CD4-positive, alpha-beta T cell treated with Interleukin-4 for 4 hours (primary cell): Measurements from ENCODE around the gene PPIF.

ENCODE experiments used
- DNase-seq: peaks from one replicate; pipeline ENCODE4 v3.0.0-alpha.2; 2020

The PPIF gene

DNA sequence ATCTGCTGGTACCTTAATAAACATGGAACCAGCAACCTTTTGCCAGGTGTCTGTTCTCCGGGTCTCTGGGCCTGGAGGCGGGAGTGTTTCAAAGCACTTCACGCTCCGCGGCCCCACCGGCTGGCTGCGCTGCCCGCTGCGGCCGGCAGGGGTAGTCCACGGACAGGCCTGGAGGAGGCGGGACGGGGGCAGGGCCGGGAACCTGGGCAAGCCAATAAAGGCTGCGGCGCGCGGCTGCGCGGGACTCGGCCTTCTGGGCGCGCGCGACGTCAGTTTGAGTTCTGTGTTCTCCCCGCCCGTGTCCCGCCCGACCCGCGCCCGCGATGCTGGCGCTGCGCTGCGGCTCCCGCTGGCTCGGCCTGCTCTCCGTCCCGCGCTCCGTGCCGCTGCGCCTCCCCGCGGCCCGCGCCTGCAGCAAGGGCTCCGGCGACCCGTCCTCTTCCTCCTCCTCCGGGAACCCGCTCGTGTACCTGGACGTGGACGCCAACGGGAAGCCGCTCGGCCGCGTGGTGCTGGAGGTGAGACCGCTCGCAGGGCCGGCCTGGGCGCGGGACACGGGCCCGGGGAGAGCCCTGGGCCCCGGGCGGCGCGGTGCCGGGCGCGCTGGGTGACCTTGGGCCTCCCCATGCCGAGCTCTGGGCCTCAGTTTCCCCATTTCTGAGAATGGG lies at the start of gene PPIF:
Gene PPIF (plus strand): TSS at position 244 of the 668 bp plus-strand sequence. CDS start 80 bp downstream, at position 324.
- DNase-seq, result peak; percentile 91

DNA sequence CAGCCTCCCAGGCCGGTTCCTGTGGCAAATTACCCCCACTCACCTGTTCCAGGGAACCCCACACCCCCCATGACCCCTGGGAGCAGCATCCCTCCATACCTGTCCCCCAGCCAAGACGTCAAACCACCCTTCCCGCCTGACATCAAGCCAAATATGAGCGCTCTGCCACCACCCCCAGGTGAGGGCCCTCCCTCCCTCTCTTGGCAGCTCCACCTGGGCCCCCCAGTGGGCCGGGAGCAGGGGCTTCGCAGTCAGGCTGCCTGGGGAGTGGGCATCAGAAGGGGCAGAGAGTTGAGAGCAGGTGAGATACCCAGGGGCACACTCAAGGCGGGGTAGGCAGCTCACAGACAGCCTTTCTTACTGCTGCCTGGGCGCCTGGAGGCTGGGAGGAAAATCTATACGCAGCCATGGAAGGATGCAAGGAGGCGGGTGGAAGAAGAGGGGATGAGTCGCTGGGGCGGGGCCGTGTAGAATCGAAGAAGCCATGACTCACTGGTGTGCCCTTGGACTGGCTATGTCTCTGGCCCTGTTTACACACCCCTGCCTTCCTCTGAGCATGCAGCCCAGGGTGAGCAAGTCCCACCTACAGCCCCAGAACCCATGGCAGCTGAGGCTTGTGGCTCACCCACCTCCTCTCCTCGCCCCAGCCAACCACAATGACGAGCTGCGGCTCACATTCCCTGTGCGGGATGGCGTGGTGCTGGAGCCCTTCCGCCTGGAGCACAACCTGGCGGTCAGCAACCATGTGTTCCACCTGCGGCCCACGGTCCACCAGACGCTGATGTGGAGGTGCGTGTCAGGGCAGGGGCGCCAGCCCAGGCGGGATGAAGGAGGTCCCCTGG lies 48.6 kb upstream of the PPIF start:
- peak; percentile 52 for DNase-seq

DNA sequence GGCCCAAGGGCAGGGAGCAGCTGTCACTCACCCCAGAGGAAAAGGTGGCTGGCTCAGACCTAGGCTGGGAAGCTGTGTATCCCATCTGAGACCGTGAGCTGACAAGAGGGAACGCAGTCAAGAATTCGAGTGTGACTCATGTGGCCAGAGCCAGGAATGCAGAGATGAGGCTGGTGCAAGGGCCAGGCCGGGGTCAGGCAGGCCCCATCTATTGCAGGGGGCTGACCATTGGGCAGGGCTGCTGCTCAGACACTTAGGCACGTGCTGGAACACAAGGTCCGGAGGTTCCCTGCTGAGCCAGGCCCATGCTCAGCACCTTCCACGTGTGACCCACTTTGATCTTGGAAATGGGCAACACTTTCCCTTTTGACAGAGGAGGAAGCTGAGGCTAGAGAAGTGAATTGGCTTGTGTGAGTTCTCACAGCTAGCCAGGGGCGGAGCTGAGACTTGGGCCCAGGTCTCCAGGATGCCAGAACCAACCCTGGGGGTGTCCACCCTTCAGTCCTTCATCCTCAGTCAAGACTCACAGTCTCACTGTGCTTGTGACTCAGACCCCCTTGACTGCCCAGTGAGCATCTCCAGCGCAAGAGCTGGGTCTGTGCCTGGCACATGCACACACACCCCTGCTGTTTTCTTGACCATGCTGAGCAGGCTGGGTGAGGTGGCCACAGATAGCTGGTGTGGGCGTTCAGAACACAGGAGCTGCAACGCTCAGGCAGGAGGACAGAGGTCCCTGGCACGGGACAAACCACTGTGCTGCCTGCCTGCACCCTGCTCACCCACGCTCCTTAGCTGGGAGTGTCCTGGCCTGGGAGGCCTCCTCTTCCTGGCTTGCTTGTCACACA lies 47.6 kb upstream of the PPIF start:
- no peak for DNase-seq

DNA sequence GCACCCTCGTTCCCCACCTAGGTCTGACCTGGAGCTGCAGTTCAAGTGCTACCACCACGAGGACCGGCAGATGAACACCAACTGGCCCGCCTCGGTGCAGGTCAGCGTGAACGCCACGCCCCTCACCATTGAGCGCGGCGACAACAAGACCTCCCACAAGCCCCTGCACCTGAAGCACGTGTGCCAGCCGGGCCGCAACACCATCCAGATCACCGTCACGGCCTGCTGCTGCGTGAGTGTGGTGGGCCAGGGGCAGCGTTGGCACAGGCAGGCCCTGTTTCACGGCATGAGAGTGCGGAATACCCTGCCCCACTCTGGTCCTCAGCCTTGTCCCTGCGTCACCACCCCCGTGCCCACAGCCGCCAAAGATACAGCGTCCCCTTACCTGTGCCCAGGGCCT lies 46.6 kb upstream of the PPIF start:
- DNase-seq, result no peak

DNA sequence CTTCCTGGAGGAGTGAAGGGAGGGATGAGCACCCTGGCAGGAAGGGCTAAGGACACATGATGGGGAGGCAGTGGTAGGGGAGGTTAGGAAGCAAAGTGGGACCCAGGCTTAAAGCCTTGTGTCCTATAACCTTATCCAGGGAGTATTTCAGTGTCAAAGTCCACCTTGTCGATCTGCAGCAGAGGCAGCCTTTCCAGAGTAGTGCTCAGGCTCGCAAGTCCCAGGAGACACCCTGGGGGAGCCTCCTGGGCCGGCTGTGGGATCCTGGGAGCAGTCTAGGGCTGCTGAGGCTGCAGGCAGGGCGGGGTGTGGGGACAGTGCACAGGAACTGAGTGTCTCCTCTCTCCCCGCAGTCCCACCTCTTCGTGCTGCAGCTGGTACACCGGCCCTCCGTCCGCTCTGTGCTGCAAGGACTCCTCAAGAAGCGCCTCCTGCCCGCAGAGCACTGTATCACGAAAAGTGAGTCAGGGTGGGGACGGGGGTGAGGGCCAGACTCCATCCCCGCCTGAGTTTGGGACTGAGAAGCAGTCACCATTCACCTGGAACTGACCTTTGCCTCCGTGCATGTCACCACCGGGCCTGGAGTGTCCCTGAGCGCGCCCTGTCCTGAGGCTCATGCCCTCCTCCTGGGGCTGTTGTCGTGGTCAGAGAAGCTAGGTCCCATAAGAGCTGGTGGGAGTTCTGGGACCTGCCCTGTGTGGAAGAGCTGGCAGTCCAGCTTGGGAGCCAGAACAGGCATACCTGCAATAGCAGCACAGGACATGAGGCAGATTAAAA lies 45.3 kb upstream of the PPIF start:
- no peak for DNase-seq

DNA sequence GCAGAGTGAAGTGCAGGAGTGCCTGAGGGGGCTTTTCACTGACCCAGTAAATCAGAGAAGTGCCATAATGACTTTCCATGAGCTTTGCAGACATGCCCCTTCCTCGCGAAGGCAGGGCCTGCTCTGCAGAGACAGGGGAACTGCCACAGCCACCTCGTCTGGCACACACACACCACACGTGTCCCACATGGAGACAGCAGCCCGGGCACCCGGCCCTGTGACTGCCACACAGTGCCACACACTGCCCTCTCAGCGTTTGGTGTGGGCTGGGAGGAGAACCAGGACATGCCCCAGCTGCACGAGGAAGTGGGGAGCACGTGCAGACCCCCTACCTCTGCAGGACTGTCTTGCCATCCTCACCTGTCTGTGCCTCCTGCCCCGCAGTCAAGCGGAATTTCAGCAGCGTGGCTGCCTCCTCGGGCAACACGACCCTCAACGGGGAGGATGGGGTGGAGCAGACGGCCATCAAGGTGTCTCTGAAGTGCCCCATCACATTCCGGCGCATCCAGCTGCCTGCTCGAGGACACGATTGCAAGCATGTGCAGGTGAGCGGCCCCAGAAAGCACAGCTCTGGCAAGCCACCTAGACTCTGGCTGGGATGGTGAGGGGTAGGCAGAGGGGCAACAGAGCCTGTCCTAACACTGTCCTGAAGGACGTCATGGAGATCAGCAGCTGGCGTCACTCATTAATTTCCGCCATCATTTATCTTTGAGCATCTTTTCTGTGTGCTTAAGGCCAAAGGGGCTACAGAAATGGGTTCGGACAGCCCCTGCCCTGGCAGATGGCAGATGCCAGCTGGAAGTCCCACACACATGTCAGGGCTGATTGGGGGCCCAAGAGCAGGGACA lies 43.4 kb upstream of the PPIF start:
- no peak for DNase-seq

DNA sequence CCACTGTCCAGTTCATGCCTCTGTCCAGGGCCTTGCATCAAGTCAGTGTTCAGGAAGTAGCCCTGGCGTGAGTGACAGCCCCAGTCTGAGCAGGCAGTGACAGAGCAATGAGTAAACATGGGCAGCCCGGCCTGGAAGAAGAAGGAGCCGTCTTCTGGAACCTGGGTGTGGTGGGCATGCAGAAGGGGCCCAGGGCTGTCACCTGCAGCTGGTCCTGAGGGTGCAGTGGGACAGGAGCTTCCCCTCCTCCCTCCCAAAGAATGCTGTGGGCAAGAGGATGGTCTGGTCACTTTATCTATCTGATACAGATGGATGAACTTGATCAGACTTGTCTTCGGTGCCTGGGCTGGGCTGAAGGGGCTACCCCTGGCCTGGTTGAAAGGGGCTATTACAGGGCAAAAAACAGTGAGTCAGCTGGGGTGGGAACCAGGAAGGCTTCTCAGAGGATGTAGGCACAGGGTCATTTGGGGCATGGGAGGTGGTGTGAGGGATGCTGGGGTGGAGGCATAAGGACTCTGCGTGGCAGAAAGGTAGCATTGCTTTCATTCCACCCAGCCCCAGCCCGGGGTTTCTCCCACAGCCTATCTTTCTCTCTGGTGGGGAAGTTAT lies 42.7 kb upstream of the PPIF start:
- DNase-seq, result no peak

DNA sequence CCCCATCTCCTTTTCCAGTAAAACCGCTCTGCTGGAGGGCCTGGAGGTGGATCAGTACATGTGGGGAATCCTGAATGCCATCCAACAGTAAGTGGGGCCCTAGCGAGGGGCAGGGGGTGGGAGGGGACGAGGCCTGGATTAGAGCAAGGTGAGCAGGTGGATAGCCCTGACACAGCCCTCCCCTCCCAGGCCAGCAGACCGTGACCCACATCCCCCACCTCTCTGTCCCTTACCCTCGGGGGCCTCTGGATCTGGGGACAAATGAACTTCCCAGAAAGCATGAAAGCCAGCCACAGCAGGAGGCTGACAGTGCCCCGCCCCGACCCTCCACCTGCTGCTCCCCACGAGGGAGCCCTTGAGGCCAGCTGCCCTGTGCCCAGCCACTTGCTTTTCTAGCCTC lies 41.8 kb upstream of the PPIF start:
- no peak for DNase-seq

DNA sequence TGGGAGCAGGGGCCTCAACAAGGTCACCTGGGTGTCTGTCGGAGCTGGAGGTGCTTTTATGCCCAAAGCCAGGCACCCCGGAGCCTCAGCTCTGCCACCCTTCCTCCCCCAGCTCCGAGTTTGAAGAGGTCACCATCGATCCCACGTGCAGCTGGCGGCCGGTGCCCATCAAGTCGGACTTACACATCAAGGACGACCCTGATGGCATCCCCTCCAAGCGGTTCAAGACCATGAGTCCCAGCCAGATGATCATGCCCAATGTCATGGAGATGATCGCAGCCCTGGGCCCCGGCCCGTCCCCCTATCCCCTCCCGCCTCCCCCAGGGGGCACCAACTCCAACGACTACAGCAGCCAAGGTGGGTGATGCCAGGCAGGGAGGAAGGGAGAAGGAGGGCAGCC lies 41.3 kb upstream of the PPIF start:
- DNase-seq, result no peak

DNA sequence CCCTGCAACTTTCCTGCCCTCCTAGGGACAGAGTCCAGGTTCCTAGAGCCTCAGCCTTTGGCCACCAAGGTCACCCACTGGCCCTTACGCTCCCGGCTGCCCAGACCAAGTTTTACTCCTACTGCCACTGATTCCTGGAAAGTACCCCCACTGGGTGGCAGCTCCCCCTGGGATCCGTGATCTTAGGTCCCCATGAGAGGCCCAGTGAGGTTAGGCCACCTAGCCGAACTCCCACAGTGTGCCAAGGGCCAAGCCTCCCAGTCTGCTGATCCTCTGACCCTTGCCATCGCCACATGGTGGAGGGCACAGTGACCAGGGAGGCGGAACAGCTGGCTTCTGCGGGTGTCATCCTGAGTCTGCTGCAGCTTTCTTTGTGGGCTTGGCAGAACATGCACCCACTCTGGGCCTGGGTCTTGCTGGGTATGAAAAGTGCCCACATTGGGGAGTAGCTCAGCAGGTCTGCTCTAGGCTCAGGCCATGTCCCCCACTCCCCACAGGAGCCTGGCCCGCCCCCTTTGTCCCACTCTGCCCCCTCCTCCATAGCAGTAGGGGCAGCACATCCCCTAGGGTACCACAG lies 40.5 kb upstream of the PPIF start:
- no peak for DNase-seq

DNA sequence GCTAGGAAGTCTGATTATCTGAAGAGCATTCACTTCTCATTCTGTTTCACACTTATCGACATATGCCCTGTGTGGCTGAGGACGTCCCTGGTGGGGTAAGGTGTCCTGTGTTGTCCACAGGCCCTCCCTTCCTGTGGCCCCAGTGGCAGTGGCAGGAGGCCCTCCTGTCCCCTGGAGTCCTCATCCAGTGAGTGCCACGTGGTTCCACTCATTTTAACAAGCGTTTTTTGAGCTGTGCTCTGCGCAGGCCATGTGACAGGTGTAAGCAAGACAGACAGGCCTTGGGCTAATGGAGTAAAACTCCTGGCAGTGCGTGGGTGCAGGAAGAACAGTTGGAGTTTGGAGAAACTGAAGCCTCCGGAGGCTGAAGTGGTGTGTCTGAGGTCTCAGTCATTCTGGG lies 39.3 kb upstream of the PPIF start:
- DNase-seq, result no peak

DNA sequence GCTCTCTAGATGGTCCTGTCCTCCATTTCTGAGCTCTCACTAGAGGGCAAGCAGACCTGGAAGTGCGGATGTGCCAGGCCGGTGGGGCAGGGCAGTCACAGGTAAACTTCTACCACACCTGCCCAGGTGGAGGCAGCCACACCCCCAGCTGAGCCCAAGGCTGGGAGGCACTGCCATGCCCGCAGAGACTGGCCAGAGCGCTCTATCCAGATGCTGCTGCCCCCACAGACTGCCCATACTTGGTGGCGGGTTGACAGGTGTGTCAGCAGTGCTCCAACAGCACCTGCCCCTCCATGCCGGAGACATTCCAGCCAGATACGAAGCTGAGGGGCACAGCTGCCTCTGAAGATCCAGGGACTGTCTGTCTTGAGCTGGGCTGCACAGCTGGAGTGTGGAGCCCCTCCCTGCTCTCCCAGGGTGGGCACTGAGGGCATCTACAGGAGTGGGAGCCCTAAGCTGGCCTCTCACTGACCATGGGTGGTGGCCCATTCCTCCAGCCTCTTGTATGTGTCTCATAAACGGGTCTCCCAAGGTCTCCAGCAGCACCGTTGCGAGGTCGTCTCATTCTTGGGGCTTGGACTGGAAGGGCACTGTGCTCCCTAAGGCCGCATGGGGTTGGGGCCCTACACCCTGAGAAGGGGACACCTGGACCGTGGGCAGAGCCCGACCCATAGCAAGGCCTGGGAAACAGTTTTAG lies 38.2 kb upstream of the PPIF start:
- no peak for DNase-seq

DNA sequence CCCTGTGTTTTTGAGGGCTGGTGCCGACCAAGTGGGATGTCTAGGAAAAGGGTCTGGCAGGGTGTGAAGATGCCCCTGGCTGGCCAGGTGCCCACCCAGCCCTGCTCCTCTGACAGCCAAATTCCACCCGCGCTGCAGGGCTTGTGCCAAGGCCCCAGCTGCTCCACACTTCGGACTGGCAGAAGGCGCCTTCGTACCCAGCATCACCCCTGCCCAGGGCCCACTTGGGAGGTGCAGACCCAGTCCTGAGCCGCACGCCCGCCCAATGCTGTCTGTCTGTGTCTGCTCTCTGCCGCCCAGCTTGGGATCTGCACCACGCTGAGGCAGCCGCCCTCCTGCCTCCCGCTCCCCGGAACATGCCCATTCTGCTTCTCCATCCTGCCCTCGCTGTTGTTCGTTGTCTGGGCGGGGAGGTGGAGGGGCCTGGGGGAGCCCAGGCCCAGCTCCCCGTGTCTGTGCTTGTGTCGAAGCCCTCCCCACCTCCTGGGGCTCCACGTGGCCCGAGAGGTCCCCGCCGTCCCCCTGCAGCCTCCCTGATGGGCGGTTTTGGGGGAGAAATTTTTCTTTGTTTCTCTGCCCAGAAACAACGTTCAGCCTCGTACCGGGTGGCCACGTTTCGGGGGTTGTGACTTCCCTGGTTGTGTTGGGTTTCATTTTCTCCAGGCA lies 36.9 kb upstream of the PPIF start:
- no peak for DNase-seq

DNA sequence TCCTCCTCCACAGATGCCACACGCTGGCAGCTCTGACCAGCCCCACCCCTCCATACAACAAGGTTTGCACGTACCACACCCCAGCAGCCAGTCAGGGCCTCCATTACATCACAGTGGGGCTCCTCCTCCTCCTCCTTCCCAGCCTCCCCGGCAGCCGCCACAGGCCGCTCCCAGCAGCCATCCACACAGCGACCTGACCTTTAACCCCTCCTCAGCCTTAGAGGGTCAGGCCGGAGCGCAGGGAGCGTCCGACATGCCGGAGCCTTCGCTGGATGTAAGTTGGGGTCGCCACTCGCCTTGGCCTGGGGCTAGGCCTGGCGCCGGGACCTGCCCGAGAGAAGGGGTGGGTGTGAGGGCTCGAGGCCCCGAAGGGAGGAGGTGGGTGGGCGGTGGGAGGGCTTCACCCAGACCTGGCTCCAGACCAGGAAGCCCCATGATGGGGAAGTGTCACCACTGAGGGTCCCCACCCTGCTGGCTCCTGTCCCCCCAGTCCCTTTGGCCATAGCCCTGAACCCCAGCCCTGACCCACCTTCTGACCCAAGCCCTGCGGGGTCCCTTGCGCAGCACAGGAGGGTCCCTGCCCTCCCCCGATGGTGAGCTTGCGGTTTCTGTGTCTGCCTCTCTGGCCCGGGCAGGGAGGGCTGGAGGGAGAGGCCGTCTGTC lies 36.2 kb upstream of the PPIF start:
- DNase-seq, result no peak

DNA sequence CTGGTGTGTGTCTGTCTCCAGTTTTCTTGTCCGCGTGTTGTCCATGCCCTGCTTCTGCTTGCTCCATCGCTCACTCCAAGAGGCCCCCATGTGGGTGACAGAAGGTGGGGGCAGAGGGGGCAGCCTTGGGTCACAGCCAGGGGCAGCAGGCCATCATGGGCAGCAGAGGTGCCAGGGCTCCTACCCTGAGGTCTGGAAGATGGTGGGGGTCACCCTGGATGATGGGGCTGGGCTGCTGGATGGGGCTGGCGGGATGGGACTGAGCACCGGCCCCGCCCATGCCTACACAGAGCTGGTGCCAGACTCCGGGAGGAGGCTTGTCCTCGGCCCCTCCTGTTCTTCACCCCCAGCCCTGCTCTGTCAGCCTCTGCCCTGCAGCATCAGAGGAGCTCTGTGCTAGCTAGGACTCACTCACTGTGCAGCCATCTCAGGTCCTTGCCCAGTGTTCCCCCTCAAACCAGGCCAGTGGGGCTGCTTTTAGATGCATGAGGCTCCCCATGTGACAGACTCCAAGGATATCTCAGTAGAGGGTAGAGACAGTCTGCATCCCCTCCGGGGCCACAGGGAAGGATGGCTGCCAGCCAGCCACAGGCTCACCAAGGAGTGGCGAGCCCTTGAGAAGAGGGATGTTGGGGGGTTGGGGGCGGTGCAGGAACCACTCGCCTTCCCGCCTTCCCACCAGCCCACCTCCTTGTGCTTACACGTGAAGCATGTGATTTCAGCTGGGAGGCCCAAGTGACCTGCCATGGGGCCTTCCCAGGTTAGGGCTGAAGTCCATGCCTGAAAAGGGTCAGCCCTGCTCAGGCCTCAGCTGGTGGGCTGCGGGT lies 35.5 kb upstream of the PPIF start:
- DNase-seq, result no peak

DNA sequence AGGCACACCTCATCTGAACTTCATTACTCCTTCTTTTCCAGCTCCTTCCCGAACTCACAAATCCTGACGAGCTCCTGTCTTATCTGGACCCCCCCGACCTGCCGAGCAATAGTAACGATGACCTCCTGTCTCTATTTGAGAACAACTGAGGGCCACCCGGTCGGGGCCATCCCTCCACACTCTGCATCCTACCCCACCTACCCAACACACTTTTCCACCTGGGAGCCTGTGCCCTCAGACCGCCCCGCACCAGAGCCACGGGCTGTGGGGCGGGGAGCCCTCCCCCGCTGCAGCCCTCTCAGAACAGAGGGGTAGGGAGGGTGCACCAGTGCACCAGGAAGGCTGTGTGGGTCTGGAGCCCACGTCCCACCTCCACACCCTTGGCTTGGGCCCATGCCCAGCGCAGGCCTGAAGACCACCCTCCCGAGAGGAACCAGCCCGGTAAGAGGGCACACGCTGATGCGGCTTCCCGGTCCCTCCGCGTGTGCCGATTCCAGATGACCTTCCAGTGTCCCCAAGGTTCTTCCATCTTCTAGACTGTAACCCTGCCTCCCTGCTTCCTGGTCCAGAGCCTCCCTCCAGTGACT lies 34.6 kb upstream of the PPIF start:
- no peak for DNase-seq

DNA sequence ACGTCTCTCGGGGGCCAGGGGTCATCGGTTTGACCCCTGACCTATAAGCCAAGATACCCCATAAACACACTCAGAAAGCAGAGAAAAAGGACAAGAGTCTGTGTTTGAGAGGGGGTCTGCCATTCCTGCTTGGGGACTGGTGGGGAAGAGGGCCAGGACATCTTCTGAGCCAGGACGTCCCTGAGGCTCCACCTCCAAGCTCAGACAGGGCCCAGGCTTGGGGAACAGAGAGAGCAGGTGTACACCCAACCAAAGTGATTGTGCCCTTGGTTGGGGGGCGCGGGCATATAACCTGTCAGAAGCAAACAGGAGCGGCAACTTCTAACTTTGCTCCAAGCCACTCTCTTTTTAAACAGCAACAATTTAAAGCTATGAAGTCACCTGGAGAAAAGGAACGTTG lies 33.9 kb upstream of the PPIF start:
- no peak for DNase-seq

DNA sequence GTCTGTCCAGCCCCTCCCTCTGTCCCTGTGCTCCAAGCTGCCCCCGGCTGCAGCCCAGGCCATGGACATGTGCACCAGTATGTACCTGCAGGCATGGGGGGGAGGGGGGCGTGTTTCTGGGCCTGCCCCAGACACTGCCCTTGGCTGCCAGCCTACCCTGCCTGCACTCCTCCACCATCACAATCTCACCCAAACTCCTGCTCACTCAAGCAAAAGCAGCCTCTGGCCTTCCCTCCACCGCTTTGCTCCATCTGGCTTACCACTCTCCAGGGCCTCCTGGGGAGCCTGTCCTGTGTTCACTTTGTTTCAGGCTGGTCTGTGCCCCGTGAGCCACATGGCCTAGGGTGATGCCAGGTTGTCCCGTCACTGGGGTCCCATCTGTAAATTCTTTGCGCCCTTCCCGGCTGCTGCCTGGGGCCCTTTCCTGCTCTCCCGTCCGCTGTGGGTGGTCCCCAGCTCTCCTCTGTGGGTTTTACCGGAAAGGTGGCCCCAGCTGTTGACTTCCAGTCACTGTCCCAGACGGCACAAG lies 33.3 kb upstream of the PPIF start:
- no peak for DNase-seq
